ENCODE data around the gene ANKRD39. TPM values are rescaled to one million over a fixed set of nuclear protein-coding genes. Genes with fewer than 3 reads are reported as not detected.

Gene ANKRD39
- total and polyA plus RNA-seq, 9 of the 15 experiments (the other 6 are each of a cell fraction or from before 2014, with no cell fraction given), result 8.2 to 33.1 (median 23.8) TPM

- FAIRE-seq, result peak; percentile 82
- ChIA-PET POLR2A (interaction anchor here (0.8 to 9.0 kb wide), 7 partner anchors 9 to 1591 kb away, joined by 3 to 112 read pairs (median 5); no protein-coding TSS in a partner anchor), CTCF (ENCODE audit: low intra/inter-chr PET ratio) (no interaction called here)
- Histone ChIP-seq H3K4me1 (replicated peaks in 1 of 2; ENCODE audit: control insufficient read depth in 2 of 2, insufficient read depth in 2 of 2, low read length in 2 of 2) (peaks cover 71 to 92% of the 10 kb centered on the region in 2 experiments), H3K27me3 (ENCODE audit: control insufficient read depth in 2 of 2, insufficient read depth in 2 of 2, low read length in 2 of 2) (no peaks in the 10 kb centered on the region), H3K9me1 (ENCODE audit: control insufficient read depth, insufficient read depth, low read length) (no peaks in the 10 kb centered on the region), H3K9me3 (replicated peaks; ENCODE audit: control insufficient read depth, insufficient read depth, low read depth, low read length) (no peaks in the 10 kb centered on the region), H3K4me3 (peak overlapping the region; percentile 28; the same call in 1 of the 2 replicates), H3K79me2 (ENCODE audit: control insufficient read depth, insufficient read depth, low read length) (peaks cover 55% of the 10 kb centered on the region), H2AFZ (ENCODE audit: low read depth, low read length) (peak overlapping the region; percentile 75; the same call in 1 of the 2 replicates), H4K20me1 (replicated peaks; ENCODE audit: control insufficient read depth, insufficient read depth, low read length) (no peaks in the 10 kb centered on the region), H3K9ac (ENCODE audit: insufficient read depth in 1 of 2, low read depth in 2 of 2, low read length in 2 of 2) (peak overlapping the region; percentile 54 to 86), H3K36me3 (ENCODE audit: control insufficient read depth, insufficient read depth, low read length) (peaks cover 39% of the 10 kb centered on the region), H3K27ac (ENCODE audit: extremely low read depth, low read depth, low read length) (peak overlapping the region; percentile 91), H3K4me2 (ENCODE audit: insufficient read depth, low read length) (peak overlapping the region; percentile 84)
- in situ Hi-C loops (cut with MboI) (no loop called here), intact Hi-C loops (cut with micrococcal nuclease) (loop anchor here (2.0 to 5.0 kb wide), 2 partner anchors 24 to 47 kb away; no protein-coding TSS in a partner anchor)
- 5% methylated on average over 10 of the region's 10 CpGs for WGBS (ENCODE audit: insufficient coverage, low coverage, missing lambda C conversion rate)
- DNase-seq (ENCODE audit: extremely low read depth in 1 of 4, low spot score in 3 of 4), result peak; percentile 74 to 87 (median 78)
- peak; percentile 63 for ATAC-seq
- BruUV-seq (replicated peaks), result no TSS peak
- TF ChIP-seq ARID1B (IDR thresholded peaks at IDR 0.05) (peak; percentile 98), ZNF140 (CRISPR knock-in tag; IDR thresholded peaks at IDR 0.05) (0 out of 2 replicates have a peak, but pooled peaks have one; percentile 4), EP300 (IDR thresholded peaks at IDR 0.05; ENCODE audit: low read length) (peak; percentile 98), TCF15 (CRISPR knock-in tag; IDR thresholded peaks at IDR 0.05) (no peak), NR4A1 (CRISPR knock-in tag; IDR thresholded peaks at IDR 0.05) (0 out of 2 replicates have a peak, but pooled peaks have one; percentile 66), NR4A1 (tag; IDR thresholded peaks at IDR 0.05) (no peak), KLF1 (tag; IDR thresholded peaks at IDR 0.05) (no peak), ZNF280B (CRISPR knock-in tag; IDR thresholded peaks at IDR 0.05) (no peak), ILK (tag; IDR thresholded peaks at IDR 0.05; ENCODE audit: borderline replicate concordance, low read depth) (0 out of 2 replicates have a peak, but pooled peaks have one; percentile 33), ZNF384 (IDR thresholded peaks at IDR 0.05; ENCODE audit: low read depth, low read length) (no peak), CXXC5 (CRISPR knock-in tag; IDR thresholded peaks at IDR 0.05) (peak; percentile 74), POLR3A (IDR thresholded peaks at IDR 0.05; ENCODE audit: borderline replicate concordance, extremely low read depth, insufficient read depth, insufficient read length) (no peak), DMBX1 (CRISPR knock-in tag; IDR thresholded peaks at IDR 0.05; ENCODE audit: borderline replicate concordance) (peak; percentile 45; the same call in 1 of the 2 replicates), ZNF75A (CRISPR knock-in tag; IDR thresholded peaks at IDR 0.05) (no peak), TAF9B (IDR thresholded peaks at IDR 0.05; ENCODE audit: partially characterized antibody) (no peak), MTA2 (IDR thresholded peaks at IDR 0.05; ENCODE audit: low read depth) (peak; percentile 86), CC2D1A (IDR thresholded peaks at IDR 0.05) (peak; percentile 79; the same call in 1 of the 2 replicates), U2AF2 (optimal IDR thresholded peaks at IDR 0.05; ENCODE audit: low read depth, low read length) (no peak), BRD9 (IDR thresholded peaks at IDR 0.05; ENCODE audit: low read depth, partially characterized antibody) (peak; percentile 82), ZNF124 (CRISPR knock-in tag; IDR thresholded peaks at IDR 0.05) (no peak), BCOR (IDR thresholded peaks at IDR 0.05) (peak; percentile 52; the same call in 1 of the 2 replicates), ETV5 (CRISPR knock-in tag; IDR thresholded peaks at IDR 0.05; ENCODE audit: low read depth) (no peak), GTF2F1 (IDR thresholded peaks at IDR 0.05; ENCODE audit: low read depth, low read length) (no peak)
Measured at GRCh38 chr2:96895032-96895745, 37.4 kb upstream of the ANKRD39 start.

Measured in K562 (cell line).